Activated T-cell treated with anti-CD3 and anti-CD28 coated beads for 48 hours (primary cell): ENCODE results near the gene GET4.

Experiments
- DNase-seq: peaks from one replicate; pipeline ENCODE4 v3.0.0-alpha.2; 2020; ENCODE audit warnings: low read depth

The GET4 gene

GRCh38 chr7:886626-887487, 10.5 kb downstream of the GET4 start:
- no peak for DNase-seq

DNA sequence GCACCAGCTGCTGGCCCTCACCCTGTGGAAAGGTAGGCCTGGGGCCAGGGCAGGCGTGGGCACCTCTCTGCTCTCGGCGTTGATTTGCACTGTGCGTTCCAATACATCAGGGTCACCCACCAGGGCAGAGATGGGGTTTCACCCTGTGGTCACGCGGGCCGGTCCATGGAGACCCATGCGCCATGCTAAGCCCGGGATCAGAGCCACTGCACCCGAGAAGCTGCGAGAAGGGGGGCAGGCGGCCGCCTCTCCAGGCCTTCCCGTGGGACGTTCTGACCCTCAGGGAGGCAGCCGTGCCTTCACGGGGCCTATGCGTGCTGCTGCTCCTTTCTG, 11.1 kb downstream of the GET4 start:
- no peak for DNase-seq

- DNase-seq, result no peak
Observed at GRCh38 chr7:888081-889024, 12.0 kb downstream of the GET4 start.

- DNase-seq, result no peak
Observed at GRCh38 chr7:889025-889390, 12.7 kb downstream of the GET4 start.

- DNase-seq, result no peak
Observed at GRCh38 chr7:889391-889790, 13.0 kb downstream of the GET4 start.

- no peak for DNase-seq
Observed at GRCh38 chr7:890868-891267, 14.5 kb downstream of the GET4 start.

DNA sequence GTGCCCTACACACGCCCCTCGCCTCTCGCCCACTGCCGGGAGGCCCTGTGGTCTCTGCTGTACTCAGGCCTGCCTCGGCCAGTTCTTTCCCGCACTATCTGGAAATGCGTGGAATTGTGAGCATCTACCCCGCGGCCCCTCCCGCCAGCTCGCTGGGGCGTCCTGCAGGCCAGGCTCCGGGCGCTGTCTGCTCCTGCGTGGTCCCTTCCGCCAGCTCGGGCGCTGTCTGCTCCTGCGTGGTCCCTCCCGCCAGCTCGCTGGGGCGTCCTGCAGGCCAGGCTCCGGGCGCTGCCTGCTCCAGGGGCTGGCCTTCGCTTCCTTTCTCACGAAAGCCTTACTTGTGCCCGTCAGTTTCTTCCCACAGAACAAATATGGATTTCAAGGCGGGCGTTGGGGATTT, 14.9 kb downstream of the GET4 start:
- DNase-seq, result no peak

DNA sequence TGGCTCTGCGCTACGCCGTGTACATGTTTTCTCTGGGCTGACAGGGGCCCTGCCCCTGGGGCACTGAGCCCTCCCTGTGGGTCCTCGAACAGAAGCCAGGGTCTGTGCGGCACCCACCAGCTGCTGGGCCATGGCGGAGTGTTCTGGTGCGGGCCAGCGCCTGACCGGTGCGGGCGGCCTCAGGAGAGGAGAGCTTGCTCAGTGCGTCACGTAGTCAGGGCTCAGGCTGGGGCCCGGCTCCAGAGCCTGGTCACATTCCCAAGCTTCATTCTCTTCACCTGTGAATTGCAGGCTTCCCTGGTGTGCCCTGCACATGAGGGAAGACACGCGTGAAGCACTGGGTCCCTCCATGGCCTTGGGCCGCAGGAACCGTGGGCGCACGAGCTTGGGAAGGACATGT, 15.5 kb downstream of the GET4 start:
- DNase-seq, result no peak

- no peak for DNase-seq
Observed at GRCh38 chr7:892648-893593, 16.6 kb downstream of the GET4 start.

DNA sequence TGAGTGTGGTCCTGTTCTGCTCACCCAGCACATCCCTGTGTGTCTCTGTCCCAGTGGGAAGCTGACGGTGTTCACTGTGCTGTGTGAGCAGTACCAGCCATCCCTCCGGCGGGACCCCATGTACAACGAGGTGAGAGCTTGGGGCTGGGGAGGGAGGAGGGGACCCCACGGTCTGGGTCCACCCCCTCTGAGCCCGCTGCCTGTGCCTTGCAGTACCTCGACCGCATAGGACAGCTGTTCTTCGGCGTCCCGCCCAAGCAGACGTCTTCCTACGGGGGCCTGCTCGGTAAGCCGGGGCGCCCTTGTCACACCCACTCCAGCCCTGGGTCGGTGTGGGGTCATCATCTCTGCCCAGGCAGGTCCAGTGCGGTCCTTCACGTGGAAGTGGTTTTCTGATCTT, 17.3 kb downstream of the GET4 start:
- DNase-seq, result no peak

DNA sequence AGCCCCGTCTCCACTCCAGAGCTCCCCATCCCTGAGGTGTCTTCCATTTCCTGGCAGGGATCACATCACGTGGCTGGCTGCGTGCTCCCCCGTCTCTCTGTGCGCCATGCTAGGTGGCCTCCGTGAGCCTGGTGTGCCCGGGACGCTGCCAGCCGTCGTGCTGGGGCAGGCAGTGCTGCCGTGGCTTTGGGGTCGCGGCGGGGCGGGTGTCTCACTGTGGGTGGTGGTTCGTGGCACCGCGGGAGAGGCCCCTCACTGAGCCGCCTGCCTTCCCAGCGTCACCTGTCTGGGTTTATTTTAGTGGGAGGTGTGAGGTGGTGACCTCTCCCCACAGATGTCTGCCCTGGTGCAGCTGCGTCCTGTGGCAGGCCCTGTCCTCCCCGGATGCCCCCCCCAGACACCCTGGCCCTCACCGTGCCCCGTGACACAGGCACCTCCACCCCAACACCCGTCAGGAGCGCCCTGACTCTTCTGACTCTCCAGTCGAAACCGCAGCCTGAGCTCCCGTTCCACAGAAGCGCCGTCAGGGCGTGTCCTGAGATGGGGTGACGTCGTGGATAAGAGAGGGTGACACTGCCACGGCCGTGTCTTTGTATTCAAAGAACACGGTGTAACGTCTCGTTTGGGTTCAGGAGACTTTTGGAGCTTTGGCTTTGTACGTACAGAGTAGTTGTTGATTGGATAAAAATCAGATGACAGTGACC, 18.0 kb downstream of the GET4 start:
- no peak for DNase-seq

- no peak for DNase-seq
Observed at GRCh38 chr7:894927-895450, 18.6 kb downstream of the GET4 start.

GRCh38 chr7:895451-896052, 19.2 kb downstream of the GET4 start:
- no peak for DNase-seq

GRCh38 chr7:896346-897075, 20.2 kb downstream of the GET4 start:
- DNase-seq, result no peak

GRCh38 chr7:897086-897485, 20.7 kb downstream of the GET4 start:
- DNase-seq, result no peak

DNA sequence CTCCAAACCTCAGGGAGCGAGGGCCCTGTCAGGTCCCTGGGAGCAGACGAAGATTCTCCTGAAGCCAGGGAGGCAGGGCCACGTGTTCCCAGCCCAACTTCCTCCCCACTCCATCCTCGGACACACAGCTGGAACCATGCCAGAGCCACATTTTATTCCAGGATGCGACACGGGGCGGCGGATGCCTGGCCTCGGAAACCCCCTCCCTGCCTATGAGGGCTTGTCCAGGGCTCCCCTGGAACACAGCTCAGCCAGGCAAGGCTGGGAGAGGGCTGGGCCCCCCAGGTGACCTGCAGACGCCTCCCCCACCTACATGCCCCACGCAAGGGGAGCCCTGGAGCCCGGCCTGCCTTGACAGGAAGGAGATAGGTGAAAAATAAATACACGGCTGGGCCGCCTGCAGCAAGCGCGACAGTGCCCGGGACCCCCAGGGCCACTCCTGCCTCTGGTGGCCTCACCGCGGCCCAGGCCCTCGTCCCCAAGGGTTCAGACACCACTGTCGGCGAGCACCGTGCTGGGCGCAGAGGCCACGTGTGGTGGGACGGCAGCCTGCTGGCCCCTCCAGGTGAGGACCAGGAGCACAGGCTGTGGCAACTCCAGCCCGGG, 21.5 kb downstream of the GET4 start:
- no peak for DNase-seq

DNA sequence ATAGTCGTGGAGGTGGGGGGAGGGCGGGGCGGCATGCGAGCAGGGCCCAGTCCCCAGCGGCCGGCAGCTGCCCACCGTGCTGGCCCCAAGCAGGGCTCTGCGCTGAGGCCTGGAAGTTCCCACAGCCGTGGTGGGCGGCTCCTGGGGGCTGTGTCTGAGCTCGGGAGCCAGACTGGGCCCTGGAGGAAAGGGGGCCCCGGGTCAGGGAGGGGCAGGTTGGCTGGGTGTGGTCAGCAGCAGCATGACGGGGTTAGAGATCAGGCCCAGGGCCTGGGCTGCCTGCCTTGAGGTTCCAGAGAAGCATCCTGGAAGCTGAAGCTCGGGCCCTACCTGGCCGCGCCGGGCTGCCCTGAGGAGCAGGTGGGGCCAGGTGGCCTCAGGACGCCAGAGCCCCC, 22.1 kb downstream of the GET4 start:
- DNase-seq, result no peak

DNA sequence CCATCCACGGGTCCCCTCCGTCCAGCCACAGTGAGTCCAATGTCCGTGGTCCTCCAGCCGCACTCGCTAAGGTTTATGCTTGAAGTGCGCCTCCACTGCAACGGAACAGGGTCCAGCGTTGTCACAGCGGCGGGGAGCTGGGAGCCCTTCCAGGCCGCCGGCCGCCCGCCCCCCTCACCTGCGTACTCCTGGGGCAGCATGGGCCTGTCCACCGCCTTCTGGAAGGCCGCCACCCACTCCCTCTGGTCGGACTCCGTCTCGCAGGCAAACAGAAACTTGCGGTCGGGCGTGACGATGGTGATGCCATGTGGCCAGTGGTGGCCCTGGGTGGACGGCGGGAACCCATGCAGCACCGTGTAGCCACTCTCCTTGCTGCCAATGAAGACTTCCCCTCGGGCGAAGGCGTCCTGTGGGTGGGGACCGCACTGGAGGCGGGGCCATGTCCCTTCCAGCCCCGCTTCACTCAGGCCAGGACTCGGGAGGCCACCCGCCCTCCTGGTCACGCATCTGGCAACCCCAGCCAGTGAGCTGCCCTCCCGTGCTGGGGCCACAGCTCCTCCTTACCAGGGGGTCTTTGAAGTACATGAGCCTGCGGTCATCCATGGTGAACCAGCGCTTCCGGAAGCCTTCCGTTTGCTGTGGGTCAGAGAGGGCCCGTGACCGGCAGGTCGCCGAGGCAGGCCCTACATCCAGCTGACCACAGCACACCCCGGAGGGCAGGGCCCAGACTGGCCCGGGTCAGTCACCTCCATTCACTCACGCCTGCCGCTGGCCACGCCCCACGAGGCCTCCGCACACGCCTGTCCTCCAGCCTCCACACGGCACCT, 22.7 kb downstream of the GET4 start:
- DNase-seq, result no peak

DNA sequence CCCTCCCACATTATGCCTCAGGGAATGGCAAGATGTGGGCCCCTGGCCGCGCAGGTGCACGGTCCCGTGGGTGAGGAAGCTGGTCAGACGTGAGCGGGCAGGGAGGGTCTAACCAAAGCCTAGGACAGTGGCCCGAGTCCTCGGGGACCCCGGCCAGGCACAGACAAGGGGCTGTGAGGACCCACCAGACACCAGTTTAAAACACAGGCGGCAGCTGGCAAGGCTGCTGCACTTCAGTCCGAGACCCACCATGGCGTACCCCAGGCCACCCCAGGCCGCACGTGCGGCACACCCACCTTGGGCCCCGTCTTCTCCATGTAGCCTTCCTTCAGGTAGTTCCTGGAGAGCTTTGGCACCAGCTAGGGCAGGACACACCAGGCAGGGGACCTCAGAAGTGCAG, 23.5 kb downstream of the GET4 start:
- no peak for DNase-seq
